ENCODE data around the gene CACNA2D3.

Gene CACNA2D3

GRCh38 chr3:54223063-54223462, 100.7 kb downstream of the CACNA2D3 start:
- DNase-seq: no peak

GRCh38 chr3:54225841-54226528, 103.6 kb downstream of the CACNA2D3 start:
- no peak for DNase-seq

- DNase-seq: no peak
Measured at GRCh38 chr3:54228806-54229205, 106.5 kb downstream of the CACNA2D3 start.

- no peak for DNase-seq
Measured at GRCh38 chr3:54232618-54233017, 110.3 kb downstream of the CACNA2D3 start.

- no peak for DNase-seq
Measured at GRCh38 chr3:54235998-54236397, 113.6 kb downstream of the CACNA2D3 start.

- no peak for DNase-seq
Measured at GRCh38 chr3:54237109-54237508, 114.8 kb downstream of the CACNA2D3 start.

- DNase-seq: no peak
Measured at GRCh38 chr3:54237788-54238502, 115.6 kb downstream of the CACNA2D3 start.

- no peak for DNase-seq
Measured at GRCh38 chr3:54240309-54240708, 118.0 kb downstream of the CACNA2D3 start.

- DNase-seq: no peak
Measured at GRCh38 chr3:54243056-54243931, 120.9 kb downstream of the CACNA2D3 start.

GRCh38 chr3:54243960-54244682, 121.8 kb downstream of the CACNA2D3 start:
- DNase-seq: no peak

GRCh38 chr3:54251705-54252104, 129.4 kb downstream of the CACNA2D3 start:
- DNase-seq: no peak

- DNase-seq: no peak
Measured at GRCh38 chr3:54257125-54257720, 134.9 kb downstream of the CACNA2D3 start.

GRCh38 chr3:54259636-54260035, 137.3 kb downstream of the CACNA2D3 start:
- no peak for DNase-seq

GRCh38 chr3:54261141-54261540, 138.8 kb downstream of the CACNA2D3 start:
- no peak for DNase-seq

- no peak for DNase-seq
Measured at GRCh38 chr3:54262541-54262940, 140.2 kb downstream of the CACNA2D3 start.

GRCh38 chr3:54262946-54263345, 140.6 kb downstream of the CACNA2D3 start:
- no peak for DNase-seq

GRCh38 chr3:54264050-54264449, 141.7 kb downstream of the CACNA2D3 start:
- DNase-seq: no peak

- DNase-seq: no peak
Measured at GRCh38 chr3:54270816-54271526, 148.6 kb downstream of the CACNA2D3 start.

- DNase-seq: no peak
Measured at GRCh38 chr3:54273791-54274190, 151.4 kb downstream of the CACNA2D3 start.

GRCh38 chr3:54274607-54275006, 152.3 kb downstream of the CACNA2D3 start:
- DNase-seq: no peak

GRCh38 chr3:54279005-54279583, 156.7 kb downstream of the CACNA2D3 start:
- no peak for DNase-seq
